Type B pancreatic cell (in vitro differentiated cells): ENCODE measurements around the gene MMS19. TPM values are rescaled to one million over a fixed set of nuclear protein-coding genes. Genes with fewer than 3 reads are reported as not detected.
A peak's percentile ranks its signal among the peaks of the same experiment; 100 is the strongest.

Experiments
- DNase-seq: peaks from one replicate; pipeline ENCODE4 v3.0.0; 2021; ENCODE audit warnings: mixed read lengths; ENCODE audit not compliant: unreplicated experiment; ENCODE audit errors: extremely low spot score
- H3K27ac Mint-ChIP-seq: 2 replicates; pipeline ENCODE4 v1.8.0; 2021; ENCODE audit warnings: mild to moderate bottlenecking, mixed read lengths
- H3K27me3 Mint-ChIP-seq: 2 replicates; pipeline ENCODE4 v1.8.0; 2021; ENCODE audit warnings: mixed read lengths
- H3K36me3 Mint-ChIP-seq: 2 replicates; pipeline ENCODE4 v1.8.0; 2021; ENCODE audit warnings: mixed read lengths
- H3K4me1 Mint-ChIP-seq: one replicate; pipeline ENCODE4 v1.8.0; 2021; ENCODE audit warnings: mixed read lengths; ENCODE audit not compliant: unreplicated experiment
- H3K4me3 Mint-ChIP-seq: 2 replicates; pipeline ENCODE4 v1.8.0; 2021; ENCODE audit warnings: mild to moderate bottlenecking, mixed read lengths
- H3K9me3 Mint-ChIP-seq: 2 replicates; pipeline ENCODE4 v1.8.0; 2021; ENCODE audit warnings: mixed read lengths
- total RNA-seq: library from RNA; stranded (reverse); gene quantifications from 2 replicates; pipeline ENCODE4 v1.2.1, GENCODE V29; 2021; ENCODE audit warnings: low replicate concordance
- TF ChIP-seq, protein P1 (sequence below): fragments of 200-600 bp; sonication (generic); conservative IDR thresholded peaks from 2 replicates; pipeline ENCODE4 v1.5.0; 2021; ENCODE audit warnings: antibody characterized with exemption, mild to moderate bottlenecking

The MMS19 gene
- total RNA-seq, 1 donor from 2014 or later, result 85.9 TPM

DNA sequence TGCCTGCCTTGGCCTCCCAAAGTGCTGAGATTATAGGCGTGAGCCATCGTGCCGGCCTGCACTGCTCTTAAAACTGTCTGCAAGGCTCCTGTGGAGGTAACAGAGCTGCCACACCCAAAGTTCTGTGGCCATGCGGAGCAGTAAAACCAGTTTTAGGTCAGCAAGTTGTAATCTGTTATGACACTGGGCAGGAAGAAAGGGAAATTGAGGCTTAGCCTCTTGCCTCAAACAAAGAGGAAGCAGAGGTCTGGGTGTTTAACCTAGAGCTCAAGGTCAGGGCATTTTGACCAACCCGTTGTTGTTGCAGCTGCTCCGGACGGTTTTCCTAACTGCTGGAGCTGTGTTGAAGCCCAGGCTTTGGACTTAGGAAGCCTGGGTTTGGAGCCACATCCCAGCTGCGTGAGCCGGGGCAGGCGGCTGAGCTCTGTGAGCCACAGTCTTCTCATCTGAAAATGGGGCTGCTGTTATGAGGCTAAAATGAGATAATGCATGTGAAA lies 89.7 kb downstream of the MMS19 start:
- H3K9me3 Mint-ChIP-seq, result no peaks in the 10 kb centered on the region
- no peak for DNase-seq
- H3K4me1 Mint-ChIP-seq, result peaks cover 16% of the 10 kb centered on the region
- H3K4me3 Mint-ChIP-seq, result no peak overlapping the region
- peak overlapping the region; percentile 79 for H3K27ac Mint-ChIP-seq
- TF ChIP-seq, protein P1, sequence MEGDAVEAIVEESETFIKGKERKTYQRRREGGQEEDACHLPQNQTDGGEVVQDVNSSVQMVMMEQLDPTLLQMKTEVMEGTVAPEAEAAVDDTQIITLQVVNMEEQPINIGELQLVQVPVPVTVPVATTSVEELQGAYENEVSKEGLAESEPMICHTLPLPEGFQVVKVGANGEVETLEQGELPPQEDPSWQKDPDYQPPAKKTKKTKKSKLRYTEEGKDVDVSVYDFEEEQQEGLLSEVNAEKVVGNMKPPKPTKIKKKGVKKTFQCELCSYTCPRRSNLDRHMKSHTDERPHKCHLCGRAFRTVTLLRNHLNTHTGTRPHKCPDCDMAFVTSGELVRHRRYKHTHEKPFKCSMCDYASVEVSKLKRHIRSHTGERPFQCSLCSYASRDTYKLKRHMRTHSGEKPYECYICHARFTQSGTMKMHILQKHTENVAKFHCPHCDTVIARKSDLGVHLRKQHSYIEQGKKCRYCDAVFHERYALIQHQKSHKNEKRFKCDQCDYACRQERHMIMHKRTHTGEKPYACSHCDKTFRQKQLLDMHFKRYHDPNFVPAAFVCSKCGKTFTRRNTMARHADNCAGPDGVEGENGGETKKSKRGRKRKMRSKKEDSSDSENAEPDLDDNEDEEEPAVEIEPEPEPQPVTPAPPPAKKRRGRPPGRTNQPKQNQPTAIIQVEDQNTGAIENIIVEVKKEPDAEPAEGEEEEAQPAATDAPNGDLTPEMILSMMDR, result no peak
- no peaks in the 10 kb centered on the region for H3K36me3 Mint-ChIP-seq
- H3K27me3 Mint-ChIP-seq, result no peaks in the 10 kb centered on the region

Other genes with a start within 250 kb of the MMS19 start
- 7.3 and 19.8 TPM in 2 replicates for gene ARHGAP19, start 205.8 kb downstream of the MMS19 start, total RNA-seq
- 4.7 and 6.1 TPM in 2 replicates for gene FRAT1, start 179.2 kb downstream of the MMS19 start, total RNA-seq
- 23.1 and 36.4 TPM in 2 replicates for gene FRAT2, start 163.7 kb downstream of the MMS19 start, total RNA-seq
- 34.5 and 41.6 TPM in 2 replicates for gene RRP12, start 97.1 kb downstream of the MMS19 start, total RNA-seq
- 200 and 207 TPM in 2 replicates for gene PGAM1, start 72.2 kb downstream of the MMS19 start, total RNA-seq
- 34.8 and 36.1 TPM in 2 replicates for gene EXOSC1, start 52.4 kb downstream of the MMS19 start, total RNA-seq
- gene ZDHHC16, start 52.2 kb downstream of the MMS19 start, total RNA-seq, result 50.7 and 53.7 TPM in 2 replicates
- gene UBTD1, start 502 bp upstream of the MMS19 start, total RNA-seq, result 11.6 and 16.1 TPM in 2 replicates
- 0.19 TPM in 1 of 2 replicates, not detected in the other for gene ANKRD2, start 74.4 kb upstream of the MMS19 start, total RNA-seq
- 0.57 and 2.1 TPM in 2 replicates for gene HOGA1, start 86.0 kb upstream of the MMS19 start, total RNA-seq
- gene C10orf62, start 91.3 kb upstream of the MMS19 start, total RNA-seq, result 0.34 TPM in 1 of 2 replicates, not detected in the other
- gene MORN4, start 135.1 kb upstream of the MMS19 start, total RNA-seq, result 9.0 and 15.8 TPM in 2 replicates
- gene PI4K2A, start 142.2 kb upstream of the MMS19 start, total RNA-seq, result 18.7 and 19.3 TPM in 2 replicates
- gene AVPI1, start 188.8 kb upstream of the MMS19 start, total RNA-seq, result 7.8 and 16.2 TPM in 2 replicates
- 16.8 and 43.7 TPM in 2 replicates for gene MARVELD1, start 215.3 kb upstream of the MMS19 start, total RNA-seq
- gene ZFYVE27, start 238.7 kb upstream of the MMS19 start, total RNA-seq, result 25.6 and 28.8 TPM in 2 replicates